Stimulated activated CD8-positive, alpha-beta memory T cell treated with anti-CD3 and anti-CD28 coated beads, Interleukin-12 subunit alpha, Interleukin-12 subunit beta, amount 100 ng/mL, for 1 hour (primary cell): ENCODE results near the gene ADGRL3.
"Not testable (repeated sequence)": the region's sequence is repeated elsewhere in the genome, so short reads cannot be mapped to it uniquely, and the experiment has no call there.

Source experiments
- DNase-seq: peaks from one replicate; pipeline ENCODE4 v3.0.0-alpha.2; 2020; ENCODE audit warnings: low read depth

ADGRL3 gene

GRCh38 chr4:61493470-61493869 lies 293.3 kb downstream of the ADGRL3 start:
- DNase-seq = no peak

DNA sequence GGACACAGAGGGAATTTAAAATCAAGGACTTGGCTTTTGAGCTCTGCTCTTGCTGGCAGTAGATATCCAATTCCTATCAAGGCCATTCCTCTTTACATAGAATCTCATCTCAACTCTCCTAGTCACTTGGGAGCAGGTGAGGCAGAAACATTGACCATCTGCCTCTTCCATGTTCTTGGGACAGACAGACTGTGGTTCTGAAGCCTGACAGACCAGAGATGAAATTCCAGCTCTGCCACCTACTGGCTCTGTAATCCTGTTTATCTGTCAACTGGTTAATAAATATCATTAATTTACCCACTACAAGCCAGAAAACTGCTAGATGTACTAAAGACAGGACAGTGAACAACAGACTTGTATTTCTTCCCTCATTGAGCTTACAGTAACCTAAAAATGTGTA lies 300.8 kb downstream of the ADGRL3 start:
- DNase-seq = no peak

DNA sequence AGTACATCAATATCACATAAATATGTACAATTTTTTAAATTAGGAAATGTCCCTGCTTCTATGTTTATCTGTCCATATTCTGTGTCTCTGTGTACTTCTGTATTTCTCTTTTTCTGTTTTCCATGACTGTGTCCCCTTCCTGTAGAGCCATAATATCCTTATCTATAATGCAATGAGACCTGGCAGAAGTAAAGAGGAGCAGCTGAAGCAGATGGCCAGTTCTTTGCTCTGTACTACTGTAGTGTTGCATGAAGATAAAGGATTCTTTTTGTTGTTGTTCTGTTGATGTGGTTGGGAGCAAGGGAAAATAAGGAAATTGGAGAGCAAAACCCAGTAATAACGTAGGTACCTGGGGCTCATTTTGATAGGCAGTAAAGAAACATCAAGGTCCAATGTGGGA lies 301.7 kb downstream of the ADGRL3 start:
- no peak for DNase-seq

GRCh38 chr4:61505773-61506685 lies 305.9 kb downstream of the ADGRL3 start:
- no peak for DNase-seq

DNA sequence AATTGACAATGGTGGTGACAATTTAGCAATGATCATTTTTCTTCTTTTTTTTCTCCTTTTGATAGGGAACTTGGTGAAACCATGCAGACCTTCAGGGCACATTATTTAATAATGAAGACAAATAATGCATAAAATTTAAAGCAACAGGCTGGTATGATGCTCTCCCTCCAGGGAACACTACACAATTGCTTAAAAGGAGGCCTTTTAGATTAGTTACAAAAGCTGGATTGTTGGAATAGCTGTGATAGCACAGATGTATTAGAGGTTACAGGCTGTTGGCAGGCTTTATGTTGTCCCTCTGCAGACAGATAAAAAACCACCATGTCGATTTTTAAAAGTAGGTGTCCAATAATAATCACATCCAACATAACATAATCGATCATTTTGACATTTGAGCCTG lies 307.0 kb downstream of the ADGRL3 start:
- no peak for DNase-seq

- not testable (repeated sequence) for DNase-seq
Observed at GRCh38 chr4:61509721-61510241, 309.7 kb downstream of the ADGRL3 start.

DNA sequence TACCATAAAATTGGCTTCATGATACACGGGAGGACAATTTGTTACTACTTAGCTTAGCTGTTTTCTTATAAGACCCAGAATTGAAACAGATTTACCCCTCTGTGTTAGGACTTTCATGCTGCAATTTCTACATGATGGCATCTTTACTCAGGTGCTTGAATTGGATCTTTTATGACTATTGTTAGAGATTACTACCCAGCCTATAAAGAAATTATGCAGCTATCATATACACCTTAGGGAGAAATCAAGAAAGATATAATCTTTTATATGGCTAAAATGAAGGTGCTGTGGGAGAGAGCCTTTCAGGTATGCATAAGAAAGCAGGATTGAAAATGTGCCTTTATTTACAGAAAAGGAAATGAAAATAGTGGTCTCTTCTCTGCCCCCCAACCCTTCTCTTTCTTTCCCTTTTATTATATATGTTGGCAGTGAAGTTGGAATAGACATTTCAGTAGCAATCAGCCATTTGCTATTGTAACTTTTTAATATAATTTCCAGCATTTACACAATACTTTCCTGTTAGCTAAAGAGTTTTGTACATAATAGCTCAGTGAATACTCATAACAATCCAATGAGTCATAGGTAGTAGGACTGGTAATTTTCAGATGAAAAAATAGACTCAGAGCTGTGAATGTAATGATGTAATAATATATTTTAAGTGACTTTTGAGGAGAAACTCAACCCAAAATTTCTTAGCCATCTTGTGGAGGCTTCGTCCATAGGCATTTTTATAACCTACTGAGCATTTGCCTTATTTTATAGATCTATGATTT lies 311.8 kb downstream of the ADGRL3 start:
- no peak for DNase-seq

DNA sequence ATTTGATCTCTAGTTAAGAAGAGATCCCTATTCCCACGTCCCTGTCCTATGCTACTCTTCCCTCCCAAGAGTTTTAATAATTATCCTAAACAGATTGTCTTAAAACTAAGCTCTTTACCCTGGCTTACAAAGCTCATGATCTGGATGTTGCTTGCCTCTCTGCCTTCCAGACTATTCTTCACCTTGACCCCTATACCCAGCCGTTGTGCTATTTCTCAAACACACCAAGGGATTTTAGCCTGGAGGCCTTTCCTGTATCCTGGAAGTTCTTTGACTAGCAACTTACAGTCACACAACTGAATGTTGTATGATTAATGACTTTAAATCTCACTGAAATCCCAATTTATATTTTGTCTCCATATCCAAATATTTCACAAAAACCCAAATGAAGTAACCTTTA lies 314.9 kb downstream of the ADGRL3 start:
- DNase-seq = no peak

GRCh38 chr4:61517144-61517543 lies 317.0 kb downstream of the ADGRL3 start:
- DNase-seq = no peak

GRCh38 chr4:61520166-61520565 lies 320.0 kb downstream of the ADGRL3 start:
- no peak for DNase-seq

DNA sequence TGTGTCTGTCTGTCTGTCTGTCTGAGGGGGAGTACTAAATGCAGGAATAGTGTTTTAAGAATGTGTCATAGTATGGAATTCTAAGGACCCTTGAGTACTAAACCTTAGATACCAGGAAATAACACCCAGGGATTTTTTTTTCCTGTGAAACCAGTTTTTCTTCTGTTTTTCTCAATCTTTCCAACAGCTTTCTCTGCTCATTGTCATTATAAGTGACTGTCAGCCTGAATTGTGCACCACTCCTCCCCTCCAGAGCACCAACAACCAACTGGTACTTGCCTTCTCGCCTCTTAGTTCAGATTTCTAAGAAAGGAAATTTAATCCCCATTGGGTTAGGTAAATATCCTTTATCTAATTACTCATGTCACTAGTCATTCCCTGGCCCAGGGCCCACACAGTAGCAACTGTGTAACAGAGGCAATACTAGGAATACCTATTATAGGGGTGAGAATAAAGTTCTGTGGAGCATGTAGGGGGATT lies 320.6 kb downstream of the ADGRL3 start:
- no peak for DNase-seq

- DNase-seq = no peak
Observed at GRCh38 chr4:61521451-61521850, 321.3 kb downstream of the ADGRL3 start.

DNA sequence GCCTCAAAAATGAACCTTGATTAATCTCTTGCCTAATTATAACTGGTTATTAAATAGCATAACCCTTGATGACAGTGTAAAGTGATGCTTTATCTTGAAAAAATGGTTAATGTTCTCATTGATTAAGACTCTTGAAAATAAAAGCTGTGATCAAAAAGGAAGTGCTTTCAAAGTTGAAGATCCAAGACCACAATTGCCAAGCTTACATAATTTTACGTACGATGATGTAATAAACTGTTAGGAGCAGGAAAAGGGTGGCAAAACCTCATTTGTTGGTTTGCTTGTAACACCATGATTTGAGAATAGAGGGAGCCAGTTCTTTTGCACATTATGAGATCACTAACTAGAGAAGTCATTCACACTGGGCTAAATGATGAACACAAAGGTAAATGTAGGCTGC lies 322.2 kb downstream of the ADGRL3 start:
- DNase-seq = no peak

DNA sequence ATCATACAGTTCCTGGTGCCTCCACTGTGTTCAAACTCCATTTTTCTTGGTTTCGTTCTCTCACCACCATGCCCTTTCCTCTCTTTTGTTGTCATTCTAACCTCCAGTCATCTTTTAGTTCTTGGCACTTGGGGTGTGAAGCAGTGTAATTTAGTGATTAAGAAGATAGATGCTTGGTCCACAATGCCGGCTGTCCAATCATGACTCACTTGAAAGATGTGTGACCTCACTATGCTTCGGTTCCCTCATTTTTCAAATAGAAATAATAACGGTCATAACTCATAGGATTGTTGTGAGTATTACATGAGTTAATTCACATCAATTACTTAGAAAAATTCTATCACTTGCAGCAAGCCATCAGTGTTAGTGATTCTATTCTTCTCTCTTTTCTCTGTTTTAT lies 327.8 kb downstream of the ADGRL3 start:
- DNase-seq = no peak

- DNase-seq = no peak
Observed at GRCh38 chr4:61528595-61528994, 328.5 kb downstream of the ADGRL3 start.

DNA sequence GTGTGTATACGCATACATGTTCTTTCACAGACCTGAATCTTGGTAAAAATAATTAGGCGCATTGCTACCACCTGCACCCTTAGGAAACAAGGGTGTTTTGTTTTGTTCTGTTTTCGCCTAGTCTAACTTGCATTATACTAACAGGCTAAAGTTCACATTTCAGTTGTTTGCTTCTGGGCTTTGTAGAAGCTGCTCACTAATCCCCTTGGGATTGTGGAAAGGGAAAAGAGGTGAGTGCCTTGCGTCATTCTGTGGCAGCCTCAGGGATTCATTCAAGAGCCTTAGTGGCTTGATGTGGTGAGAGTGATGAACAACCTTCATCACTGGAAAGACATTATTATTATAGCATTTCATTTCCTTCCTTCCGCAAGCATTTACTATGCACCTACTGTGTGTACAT lies 331.1 kb downstream of the ADGRL3 start:
- DNase-seq = no peak

DNA sequence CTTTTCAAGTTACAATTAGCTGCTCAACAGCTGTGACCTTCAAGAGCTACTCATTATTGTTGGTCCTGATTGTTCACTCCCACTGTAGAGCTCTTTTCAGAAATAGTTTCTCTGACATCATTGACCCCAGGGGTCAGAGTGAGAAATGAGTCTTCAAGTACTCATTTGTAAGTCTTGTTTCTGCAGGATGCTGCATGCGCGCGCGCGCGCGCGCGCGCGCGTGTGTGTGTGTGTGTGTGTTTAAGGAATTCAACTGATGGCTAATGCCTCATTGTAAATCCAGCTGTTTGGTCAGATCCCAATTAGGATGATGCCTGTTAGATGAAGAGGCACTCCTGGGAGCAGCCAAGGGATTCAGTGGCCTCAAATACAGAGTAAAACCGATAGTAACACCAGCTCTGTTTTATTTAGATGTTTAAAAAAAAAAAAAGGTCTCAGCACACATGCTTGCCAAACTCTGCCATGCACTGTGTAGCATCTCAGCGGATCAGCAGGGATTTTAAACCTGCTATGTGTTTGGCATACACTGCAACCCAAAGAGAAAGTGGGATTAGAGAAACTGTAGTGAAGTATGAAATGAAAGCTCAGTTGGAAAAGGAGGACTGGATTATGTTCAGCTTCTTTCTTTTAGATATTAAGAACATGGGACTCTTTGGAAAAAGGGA lies 332.3 kb downstream of the ADGRL3 start:
- DNase-seq = no peak

GRCh38 chr4:61533140-61533539 lies 333.0 kb downstream of the ADGRL3 start:
- no peak for DNase-seq

- no peak for DNase-seq
Observed at GRCh38 chr4:61540944-61541343, 340.8 kb downstream of the ADGRL3 start.

GRCh38 chr4:61541459-61541858 lies 341.3 kb downstream of the ADGRL3 start:
- DNase-seq = no peak

GRCh38 chr4:61543976-61544375 lies 343.9 kb downstream of the ADGRL3 start:
- DNase-seq = no peak

GRCh38 chr4:61545902-61546480 lies 345.9 kb downstream of the ADGRL3 start:
- no peak for DNase-seq
